ENCODE results near the gene TBX6. TPM values are rescaled to one million over a fixed set of nuclear protein-coding genes. Genes with fewer than 3 reads are reported as not detected.

The TBX6 gene
- total RNA-seq, 1 experiment from 2014 or later, result 1.6 TPM

GRCh38 chr16:30060346-30060745 is 31.4 kb downstream of the TBX6 start:
- Histone ChIP-seq H2BK120ac (ENCODE audit: low read depth, low read length, poor library complexity, severe bottlenecking) (no peak overlapping the region), H2BK15ac (ENCODE audit: low read depth, low read length) (no peak overlapping the region), H3K4me1 (ENCODE audit: insufficient read depth, low read length) (no peaks in the 10 kb centered on the region), H4K91ac (ENCODE audit: insufficient read length, low read depth, low read length) (no peak overlapping the region), H3T11ph (ENCODE audit: low read length) (no peak overlapping the region), H3K79me2 (ENCODE audit: insufficient read depth, low read length) (no peaks in the 10 kb centered on the region), H2AK5ac (ENCODE audit: insufficient read length, low read length) (no peak overlapping the region), H2BK5ac (ENCODE audit: insufficient read length, low read length) (no peak overlapping the region), H3K23me2 (ENCODE audit: insufficient read length, low read depth, low read length, poor library complexity, severe bottlenecking) (peaks cover 12% of the 10 kb centered on the region), H3K56ac (ENCODE audit: insufficient read length, low read depth, low read length) (no peak overlapping the region), H4K5ac (ENCODE audit: insufficient read length, low read depth, low read length) (no peak overlapping the region), H3K14ac (ENCODE audit: insufficient read depth, low read length) (no peak overlapping the region), H2BK12ac (ENCODE audit: insufficient read length, low read depth, low read length) (no peak overlapping the region), H3K79me1 (ENCODE audit: insufficient read depth, low read depth, low read length, poor library complexity, severe bottlenecking) (no peaks in the 10 kb centered on the region), H3K27ac (ENCODE audit: insufficient read length, low read depth, low read length) (no peak overlapping the region), H3K23ac (ENCODE audit: insufficient read length, low read depth, low read length) (no peak overlapping the region), H3K4me2 (ENCODE audit: insufficient read depth, insufficient read length, low read length) (no peak overlapping the region), H3K4ac (ENCODE audit: low read depth, low read length) (no peak overlapping the region), H3K9me3 (ENCODE audit: control insufficient read depth, low read depth, low read length) (no peaks in the 10 kb centered on the region), H2BK20ac (ENCODE audit: low read depth, low read length, poor library complexity, severe bottlenecking) (no peak overlapping the region), H3K9ac (ENCODE audit: extremely low read depth, insufficient read length, low read length) (no peak overlapping the region), H3K27me3 (ENCODE audit: insufficient read depth, low read length) (no peaks in the 10 kb centered on the region), H2AFZ (ENCODE audit: low read length) (no peak overlapping the region), H3K18ac (ENCODE audit: insufficient read length, low read depth, low read length) (no peak overlapping the region), H4K20me1 (ENCODE audit: control insufficient read depth, insufficient read depth, insufficient read length) (no peaks in the 10 kb centered on the region), H4K8ac (replicated peaks; ENCODE audit: insufficient read length, low read depth, low read length) (no peak overlapping the region)
- no peaks in the 10 kb centered on the region for H3K9me3 Mint-ChIP-seq
- no peak overlapping the region for H3K4me3 Mint-ChIP-seq
- no peak overlapping the region for H3K27ac Mint-ChIP-seq
- no peak for TF ChIP-seq CTCF (conservative IDR thresholded peaks at IDR 0.05)
- H3K4me1 Mint-ChIP-seq, result peaks cover 16 to 18% of the 10 kb centered on the region in 2 experiments
- DNase-seq, result no peak
- 0 out of 7 replicates have a peak, but pooled peaks cover 0 to 2% (median 0%) of the 10 kb centered on the region in 3 experiments for H3K36me3 Mint-ChIP-seq (ENCODE audit: insufficient read depth in 1 of 3, low read depth in 3 of 3)
- WGBS (ENCODE audit: extremely low coverage, insufficient read length, low lambda C conversion rate), result no CpG with 5 or more reads among the region's 4 CpGs
- no peaks in the 10 kb centered on the region for H3K27me3 Mint-ChIP-seq (ENCODE audit: low read depth)

Data from H9 (cell line).